H4 (cell line): ENCODE measurements around the gene MEF2C. TPM values are rescaled to one million over a fixed set of nuclear protein-coding genes. Genes with fewer than 3 reads are reported as not detected.
A peak's percentile ranks its signal among the peaks of the same experiment; 100 is the strongest.

Experiments
- DNase-seq: peaks from one replicate; pipeline ENCODE4 v3.0.0-alpha.2; 2015; ENCODE audit warnings: low spot score
- total RNA-seq: library from RNA; depleted of rRNA; stranded (reverse); fragments of >200 nt; shearing (Covaris generic); gene quantifications from 2 replicates; pipeline ENCODE4 v1.2.3, GENCODE V29; 2014

MEF2C gene
- total RNA-seq, 1 experiment from 2014 or later = 7.5 TPM

DNA sequence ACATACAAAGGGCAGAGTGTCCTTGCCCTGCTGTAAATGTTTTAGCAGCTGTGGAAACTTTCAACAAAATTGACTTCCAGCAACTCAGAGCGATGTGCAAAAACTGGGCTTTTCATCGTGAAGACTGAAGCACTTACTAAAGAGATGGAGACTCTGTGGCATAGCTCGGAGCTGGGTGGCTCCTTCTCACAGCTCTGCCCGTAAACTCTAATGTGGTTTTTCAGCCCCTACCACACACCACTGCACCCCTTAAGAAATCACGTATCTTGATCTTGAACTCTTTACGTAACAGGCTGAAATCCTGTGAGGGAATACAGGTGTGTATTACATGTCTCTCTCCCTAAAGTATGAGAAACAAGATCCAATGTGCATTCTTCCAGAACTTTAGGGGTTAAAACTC lies 124.4 kb downstream of the MEF2C start:
- no peak for DNase-seq

DNA sequence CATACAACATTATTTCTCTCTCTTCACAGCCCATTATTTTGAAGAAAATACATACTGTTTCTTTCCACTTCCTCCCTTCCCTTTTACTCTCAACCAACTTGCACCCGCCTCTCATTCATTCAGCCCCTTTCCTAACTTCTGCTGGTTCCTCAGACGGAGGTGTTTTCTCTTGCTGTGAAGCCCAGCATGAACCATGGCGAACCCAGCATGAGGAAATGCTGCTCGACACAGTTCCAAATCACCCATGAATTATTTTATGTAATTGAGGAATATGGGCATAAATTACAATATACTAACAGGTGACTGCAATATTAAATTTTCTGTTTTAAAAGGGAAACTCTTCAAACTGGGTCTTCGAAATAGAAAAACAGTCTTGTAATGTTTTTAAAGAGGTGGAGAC lies 124.8 kb downstream of the MEF2C start:
- DNase-seq = no peak

DNA sequence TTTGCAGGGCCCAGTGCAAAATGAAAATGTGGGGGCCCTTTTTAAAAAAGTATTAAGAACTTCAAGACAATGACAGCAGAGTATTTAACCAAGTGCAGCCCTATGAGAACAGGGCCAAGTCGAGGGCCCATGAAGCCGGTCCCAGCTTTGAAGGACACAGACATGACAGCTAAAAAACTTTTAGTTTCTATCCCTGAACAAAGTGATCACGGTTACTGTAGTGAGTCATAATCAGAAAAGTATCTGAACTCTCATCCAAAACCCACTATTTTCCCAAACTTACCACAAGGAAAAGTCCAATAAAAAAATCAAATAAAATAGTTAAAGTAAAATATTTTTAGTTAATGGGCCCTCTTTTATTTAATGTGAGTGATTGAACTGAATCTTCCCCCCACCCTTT lies 126.0 kb downstream of the MEF2C start:
- DNase-seq = no peak

DNA sequence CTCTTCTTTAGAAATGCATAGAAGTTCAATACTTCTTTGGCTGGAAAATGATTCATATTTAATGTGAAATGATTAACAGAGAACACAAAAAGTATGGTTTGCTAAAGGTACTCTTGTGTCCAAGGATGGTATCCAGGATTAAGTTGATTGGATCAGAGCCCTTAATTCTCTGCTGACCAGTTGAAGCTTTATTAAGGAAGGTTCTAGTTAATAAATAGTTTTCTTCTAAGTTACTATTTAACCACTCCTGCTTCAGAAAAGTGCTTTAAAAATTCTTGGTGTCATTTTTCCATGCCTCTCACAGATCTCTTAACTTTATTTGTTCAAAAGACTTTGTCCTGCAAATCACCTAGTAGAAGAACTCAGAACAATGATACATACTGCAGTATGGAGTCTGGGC lies 134.3 kb downstream of the MEF2C start:
- no peak for DNase-seq

DNA sequence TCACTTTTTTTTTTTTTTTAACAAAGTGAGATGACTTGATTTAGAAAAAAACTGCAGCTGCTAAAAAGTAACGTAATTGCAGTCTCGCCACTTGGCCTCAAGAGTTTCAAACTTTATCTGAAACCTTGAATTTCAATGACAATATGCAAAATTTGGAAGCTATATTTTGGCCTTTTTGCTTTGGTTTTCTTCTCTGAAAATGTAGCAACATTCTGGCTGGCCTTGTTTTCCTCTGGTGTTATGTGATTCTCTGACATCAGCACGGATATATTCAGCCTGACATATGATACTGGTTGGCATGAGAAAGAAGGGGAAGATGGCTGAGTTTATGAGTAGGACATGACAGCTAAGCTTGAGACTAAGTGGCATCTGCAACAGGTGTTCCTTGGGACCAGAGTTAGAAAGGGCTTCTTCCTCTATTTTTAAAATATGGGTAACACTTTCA lies 136.5 kb downstream of the MEF2C start:
- DNase-seq = no peak

DNA sequence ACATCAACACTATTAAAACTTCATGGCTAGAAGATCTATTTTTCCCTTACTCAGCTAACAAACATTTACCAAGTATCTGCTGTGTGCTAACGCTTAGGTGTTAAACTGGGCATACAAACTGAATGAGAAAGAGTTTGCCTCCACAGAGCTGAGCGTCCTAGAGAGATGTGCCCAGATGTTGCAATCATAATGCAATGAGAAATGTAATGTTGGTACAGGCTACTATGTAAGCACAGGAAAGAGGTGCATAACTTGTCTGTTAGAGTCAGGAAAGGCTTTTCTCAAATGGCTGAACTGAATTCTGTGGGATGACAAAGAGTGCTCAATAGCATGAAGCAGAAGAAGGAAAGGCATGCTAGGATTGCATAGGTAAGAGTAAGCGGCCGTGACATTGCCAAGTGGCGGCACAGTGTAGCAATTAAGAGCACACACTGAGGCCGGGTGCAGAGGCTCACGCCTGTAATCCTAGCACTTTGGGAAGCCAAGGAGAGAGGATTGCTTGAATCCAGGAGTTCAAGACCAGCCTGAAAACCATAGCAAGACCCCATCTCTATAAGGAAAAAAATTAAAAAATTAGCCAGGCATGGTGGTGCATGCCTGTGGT lies 137.8 kb downstream of the MEF2C start:
- no peak for DNase-seq

DNA sequence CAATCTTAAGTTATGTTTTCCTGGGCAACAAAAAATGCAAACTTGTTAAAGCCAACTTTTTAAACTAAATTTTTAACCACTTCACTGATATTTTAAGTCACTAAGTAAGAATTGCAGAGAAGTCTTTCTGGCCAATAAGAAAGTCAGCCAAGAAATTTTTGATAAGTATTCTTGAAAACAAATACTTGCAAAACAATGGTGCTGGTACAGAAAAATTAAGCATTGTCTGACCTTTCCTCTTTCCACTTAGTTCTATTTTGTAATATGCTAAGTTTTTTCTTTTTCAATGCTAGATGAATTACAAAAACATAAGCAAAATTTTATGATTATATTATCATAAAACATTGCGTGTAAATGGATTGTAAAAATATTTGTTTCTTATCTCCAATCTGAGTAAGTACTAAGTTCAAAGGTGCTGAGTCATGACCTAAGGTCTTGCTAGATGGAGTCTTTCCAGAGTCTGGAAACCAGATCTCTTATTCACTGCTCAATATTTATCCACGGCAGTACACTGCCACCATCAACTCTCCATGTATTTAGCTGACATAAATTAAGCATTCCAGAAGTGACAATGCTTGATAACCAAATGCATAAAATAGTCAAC lies 139.7 kb downstream of the MEF2C start:
- peak; percentile 29 for DNase-seq

DNA sequence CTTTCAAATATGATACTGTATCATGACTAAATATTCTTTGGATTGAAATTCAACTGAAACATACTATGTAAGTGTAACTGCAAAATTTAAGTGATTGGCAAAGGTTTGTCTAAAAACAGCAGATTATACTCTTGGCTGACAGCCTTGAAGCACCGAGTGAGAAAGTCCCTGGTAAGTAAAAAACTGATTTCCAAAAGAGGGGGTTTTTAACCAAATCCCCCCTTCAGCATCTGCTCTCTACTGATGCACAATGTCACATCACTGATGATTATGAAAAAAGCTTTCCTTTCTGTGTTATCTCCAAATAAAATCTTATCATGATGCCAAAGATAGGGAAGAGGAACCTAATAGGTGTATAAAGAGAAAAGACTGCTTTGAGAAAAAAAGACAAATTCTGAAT lies 141.0 kb downstream of the MEF2C start:
- no peak for DNase-seq

DNA sequence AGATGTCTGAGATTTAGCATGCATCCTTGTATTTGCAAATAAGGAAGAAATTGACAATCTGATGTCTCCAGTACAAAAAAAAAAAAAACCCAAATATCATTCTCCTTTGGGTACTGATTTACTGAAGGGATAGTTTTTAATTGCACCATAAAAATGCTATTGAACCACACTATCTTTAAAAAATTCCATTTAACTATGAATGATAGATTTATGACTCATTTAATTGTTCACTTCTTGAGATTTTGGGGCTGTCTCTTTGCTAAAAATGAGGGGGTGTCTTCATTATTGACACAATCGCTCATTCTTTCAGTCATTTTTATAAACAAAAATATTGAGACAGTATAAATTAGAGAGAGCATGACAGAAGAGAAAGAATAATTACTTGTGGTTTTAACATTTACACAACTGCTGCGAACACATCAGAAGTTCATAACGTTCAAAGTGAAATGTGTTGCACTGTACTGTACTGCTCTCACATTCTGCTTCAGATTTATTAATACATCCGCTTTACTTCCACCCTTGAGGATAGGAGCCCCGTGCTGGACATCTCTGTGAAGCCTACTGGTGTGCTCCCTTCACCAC lies 142.3 kb downstream of the MEF2C start:
- DNase-seq = no peak

DNA sequence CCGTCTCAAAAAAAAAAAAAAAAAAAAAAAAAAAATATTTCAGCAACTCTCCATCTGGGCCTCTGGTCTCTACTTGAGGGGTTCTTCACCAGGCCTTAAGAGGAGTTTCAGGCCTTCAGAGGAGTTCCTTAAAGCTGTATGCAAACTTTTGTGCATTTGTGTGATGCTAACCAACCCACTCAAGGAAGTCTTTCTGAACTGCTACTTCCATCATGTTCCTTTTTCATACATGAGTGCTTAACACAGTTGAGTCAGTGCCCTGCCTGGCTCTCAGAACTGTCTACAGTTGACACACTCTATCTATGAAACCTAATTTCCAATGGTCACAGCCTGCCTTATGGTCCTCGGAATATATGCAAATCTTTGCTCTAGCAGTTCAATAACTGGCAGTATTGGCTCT lies 146.5 kb downstream of the MEF2C start:
- DNase-seq = no peak

DNA sequence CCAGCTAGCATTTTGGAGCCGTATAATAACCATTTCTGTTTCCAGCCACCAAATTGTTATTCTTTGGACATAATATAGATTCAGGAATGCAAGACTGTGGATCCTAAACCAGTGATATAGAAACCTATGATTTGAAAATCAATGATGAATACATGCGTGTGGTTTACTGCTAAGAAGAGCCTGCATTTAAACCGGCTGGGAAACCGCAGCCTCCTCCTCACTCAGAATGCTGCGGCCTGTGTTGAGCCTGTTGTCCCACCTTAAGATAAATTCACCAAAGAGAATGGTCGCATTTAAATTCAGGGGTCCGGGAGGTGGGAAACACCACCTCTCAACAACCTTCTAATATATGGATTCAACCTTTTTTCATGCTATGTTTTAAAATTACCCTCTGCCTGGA lies 148.0 kb downstream of the MEF2C start:
- DNase-seq = no peak

DNA sequence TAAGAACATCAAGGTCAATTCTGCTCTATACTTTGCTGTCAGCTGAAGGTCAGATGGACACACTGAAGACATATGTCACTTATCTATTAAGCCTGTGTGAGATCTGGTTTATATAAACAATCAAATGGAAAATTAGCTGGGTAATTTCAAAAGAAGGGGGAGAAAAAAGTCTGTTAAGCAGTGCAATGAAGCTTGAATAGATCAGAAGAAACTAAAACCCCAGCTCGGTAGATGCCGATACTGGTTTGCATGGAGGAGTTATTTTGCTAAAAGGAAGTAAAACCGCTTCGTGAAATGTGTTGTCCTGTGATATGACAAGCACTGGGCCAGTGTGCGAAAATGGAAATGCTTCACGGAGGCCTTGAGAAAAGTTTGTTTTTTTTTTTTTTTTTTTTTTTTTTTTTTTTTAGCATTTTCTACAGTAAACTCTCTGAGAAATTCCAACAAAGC lies 148.8 kb downstream of the MEF2C start:
- no peak for DNase-seq

DNA sequence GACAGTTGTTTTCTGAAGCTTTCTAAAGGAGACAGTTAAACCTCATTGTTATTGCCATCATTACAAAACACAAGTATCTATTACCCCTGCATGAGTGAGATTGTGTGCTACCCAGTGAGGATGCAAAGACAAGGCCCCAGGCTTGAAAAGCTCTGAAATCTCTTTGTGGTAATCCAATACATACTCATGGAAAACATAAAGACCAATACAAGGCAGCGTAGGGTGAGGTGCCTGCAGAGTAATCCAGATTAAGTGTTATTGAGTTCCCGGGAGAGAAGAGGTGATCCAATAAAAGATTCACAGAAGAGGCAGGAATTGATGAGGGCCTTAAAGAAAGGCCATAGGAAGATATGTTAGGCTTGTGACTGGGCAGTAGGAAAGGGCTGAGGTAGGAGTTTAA lies 150.1 kb downstream of the MEF2C start:
- no peak for DNase-seq

DNA sequence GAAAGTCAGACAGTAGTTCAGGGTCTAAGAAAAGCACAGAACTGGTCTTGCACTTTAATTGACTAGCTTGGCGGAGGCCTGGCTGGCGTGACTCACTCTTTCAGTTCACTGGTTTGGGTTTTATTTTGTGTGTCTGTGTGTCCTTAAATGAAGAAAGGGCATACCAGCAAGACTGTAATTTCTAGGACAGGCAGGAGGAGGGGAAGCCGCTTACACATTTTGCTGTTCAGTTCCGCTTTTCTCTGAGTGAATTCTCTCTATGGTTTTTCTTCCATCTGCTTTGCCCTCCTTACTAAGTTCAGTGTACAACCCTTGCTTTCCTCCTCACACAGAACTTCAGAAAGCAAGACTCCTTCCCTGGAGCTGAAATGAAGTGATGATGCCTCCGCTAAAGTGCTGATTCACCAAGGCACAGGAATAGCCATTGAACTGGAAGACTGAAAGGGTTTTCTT lies 150.8 kb downstream of the MEF2C start:
- DNase-seq = no peak

DNA sequence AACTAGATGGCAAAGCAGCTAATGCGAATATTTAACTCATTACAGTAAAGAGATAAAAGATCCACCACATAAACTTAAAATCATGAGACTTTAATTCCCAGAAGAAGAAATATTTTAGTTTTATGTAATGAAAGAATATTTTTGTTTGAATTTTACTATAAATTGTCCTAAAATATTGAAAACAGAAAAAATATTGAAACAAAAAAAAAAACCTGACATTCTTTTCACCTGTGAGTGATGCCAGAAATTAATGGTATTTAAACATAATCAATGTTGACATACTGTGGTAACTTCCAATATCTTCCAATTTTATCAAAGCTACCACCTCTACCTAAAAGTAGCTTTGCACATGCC lies 153.2 kb downstream of the MEF2C start:
- DNase-seq = no peak

DNA sequence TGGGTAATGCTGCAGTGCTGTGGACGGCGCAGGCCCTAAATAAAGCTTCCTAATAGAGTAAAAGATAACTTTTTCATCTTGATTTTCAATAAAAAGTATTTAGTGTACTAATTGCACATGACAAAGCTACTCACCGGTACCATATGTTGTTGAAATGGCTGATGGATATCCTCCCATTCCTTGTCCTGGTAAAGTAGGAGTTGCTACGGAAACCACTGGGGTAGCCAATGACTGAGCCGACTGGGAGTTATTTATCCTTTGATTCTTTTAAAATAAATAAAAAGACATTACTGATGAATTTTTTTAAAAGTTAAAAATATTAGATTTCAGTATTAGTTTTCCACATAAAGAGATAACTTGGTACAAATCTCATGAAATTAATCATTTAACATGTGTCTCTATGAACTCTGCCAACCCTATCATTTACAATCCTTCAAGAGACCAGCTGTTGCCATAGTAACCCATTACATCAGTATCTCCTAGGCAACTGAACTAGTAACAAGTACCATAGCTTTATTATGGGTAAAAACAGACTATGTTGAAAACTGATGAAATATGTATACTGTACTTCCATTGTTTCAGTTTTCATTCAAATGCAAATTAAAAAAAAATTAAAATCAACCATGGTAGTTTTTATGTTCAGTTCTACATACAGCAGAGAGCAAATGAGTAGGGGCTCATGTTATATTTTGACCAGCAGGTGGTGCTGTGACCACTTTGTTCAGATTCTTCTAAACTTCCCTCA lies 153.7 kb downstream of the MEF2C start:
- peak; percentile 67 for DNase-seq

DNA sequence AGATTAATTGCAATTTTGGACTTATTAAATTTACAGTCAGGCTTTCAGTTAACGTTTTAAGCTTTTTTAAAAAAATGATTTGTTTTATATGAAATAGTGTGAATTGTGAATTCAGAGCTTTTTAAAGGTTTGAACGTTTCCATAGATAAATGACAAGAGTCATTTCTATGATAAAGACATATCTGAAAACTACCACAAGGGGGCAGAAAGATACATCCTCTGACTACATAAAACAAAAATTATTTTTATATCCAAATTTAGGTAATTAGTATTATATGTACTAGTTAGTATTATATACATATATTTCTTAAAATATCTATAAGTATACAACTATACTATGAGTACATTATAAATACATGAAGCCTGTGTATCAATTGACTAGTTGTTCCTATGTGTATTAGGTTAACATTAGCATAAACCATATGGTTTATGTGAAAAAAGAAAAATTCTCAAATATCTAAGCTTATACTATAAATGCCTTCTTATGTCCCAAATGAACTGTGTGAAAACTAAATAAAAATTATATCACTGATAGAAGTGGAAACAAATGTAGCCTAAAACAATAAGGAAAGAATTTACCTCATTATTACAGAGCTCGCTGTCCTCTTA lies 155.2 kb downstream of the MEF2C start:
- no peak for DNase-seq

DNA sequence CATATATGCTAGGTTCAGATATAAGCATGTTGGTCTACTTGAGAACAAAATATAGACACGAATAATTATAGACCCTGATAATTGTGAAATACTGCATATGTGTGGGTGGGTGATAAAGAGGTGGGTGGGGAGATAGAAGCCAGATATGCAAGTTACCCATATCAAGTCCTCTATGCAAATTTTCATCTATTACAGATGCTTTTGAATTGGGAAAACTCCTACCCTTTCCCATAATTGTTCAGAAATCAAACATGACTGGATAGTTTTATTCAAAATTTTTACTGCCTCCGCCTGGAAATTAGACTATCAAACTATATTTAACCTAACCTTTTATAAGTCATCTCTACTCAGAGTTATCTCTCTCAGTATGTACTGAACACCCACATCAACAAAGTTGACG lies 157.5 kb downstream of the MEF2C start:
- DNase-seq = no peak

DNA sequence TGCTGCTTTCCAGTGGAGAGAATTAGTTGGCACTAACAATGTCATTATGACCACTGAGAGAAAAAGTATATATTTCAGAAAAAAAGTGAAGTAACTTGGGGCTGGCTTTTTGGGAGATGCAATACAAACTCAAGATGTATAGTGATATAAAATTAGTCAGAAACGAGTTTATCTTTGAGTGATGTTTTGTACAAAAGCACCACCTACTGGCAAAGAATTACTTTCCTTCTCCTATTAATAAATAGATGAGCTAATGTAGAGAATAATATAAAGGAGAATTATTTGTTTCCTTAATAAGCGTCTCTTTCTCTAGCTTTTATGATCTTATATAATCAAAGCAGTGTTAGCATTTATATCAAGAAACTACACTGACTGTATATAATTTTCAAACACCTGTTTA lies 158.8 kb downstream of the MEF2C start:
- DNase-seq = no peak

DNA sequence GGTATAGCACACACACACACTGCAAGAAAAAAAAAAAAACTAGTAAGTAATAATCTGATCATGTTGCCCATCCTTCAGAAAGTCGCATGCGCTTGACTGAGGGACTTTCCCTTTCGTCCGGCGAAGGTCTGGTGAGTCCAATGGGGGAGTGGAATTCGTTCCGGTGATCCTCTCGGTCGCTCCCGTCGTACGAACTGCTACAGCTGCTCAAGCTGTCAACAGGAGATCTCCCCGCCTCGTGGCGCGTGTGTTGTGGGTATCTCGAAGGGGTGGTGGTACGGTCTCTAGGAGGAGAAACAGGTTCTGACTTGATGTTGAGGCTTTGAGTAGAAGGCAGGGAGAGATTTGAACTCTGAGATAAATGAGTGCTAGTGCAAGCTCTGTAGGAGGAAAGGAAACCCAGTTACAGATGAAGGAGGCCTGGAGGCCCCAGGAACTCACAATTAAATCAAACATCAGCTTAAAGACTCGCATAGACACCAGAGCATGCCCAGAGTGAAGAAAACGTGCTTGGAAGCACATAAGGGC lies 160.4 kb downstream of the MEF2C start:
- DNase-seq = no peak

DNA sequence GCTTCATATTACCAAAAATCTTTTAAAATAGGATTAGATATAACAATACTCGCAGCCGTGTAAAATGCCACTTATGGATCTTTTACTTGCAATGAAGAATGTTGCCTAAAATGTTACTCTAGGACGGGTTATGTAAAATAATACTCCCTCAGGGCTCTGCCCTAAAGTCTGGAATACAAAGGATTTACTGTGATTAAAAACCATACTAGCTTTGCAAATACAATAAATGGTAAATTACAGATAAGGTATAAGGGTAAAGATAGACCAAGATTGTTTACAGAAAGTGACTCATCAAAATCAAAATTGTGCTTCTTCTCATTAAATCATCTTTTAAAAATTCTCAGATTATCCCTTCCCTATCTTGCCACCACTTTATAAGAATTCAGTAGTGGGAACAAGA lies 163.6 kb downstream of the MEF2C start:
- no peak for DNase-seq

DNA sequence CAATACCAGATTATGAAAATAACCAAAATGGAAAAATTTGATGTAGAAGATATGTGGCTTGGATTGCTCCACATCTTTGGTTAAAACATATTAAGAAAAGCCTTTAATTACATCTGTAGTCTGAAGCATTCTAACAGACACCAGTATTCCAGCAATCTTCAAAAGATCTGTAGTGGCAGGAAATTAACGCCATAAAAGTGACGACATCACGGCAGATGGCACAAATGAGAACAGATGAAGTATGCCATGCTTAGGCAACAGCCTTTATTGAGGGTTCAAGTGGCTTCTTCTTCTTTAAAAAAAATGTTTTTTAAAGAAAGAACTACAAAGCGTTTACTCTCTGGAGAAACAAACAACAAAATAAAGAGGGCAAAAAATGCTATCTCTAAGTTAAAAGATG lies 164.2 kb downstream of the MEF2C start:
- no peak for DNase-seq
